IMR-90 (cell line): Measurements from ENCODE around the gene WDR70. TPM values are rescaled to one million over a fixed set of nuclear protein-coding genes. Genes with fewer than 3 reads are reported as not detected.
A peak's percentile ranks its signal among the peaks of the same experiment; 100 is the strongest.

ENCODE experiments used
- ATAC-seq: fragments of 200-7000 bp; cut with Tn5 transposase; 2 replicates; pipeline ENCODE4 v1.9.1; 2020; ENCODE audit warnings: low read depth, mild to moderate bottlenecking, moderate library complexity
- BruUV-seq: library from RNA; stranded (reverse); fragments of 400-500 nt; replicated peaks from 2 replicates; lab custom pipeline; 2021; lab: Mats Ljungman, UMichigan
- CTCF ChIA-PET: fragments of 300-600 bp; formaldehyde crosslinking; extraction: SDS; loops from one replicate; lab custom pipeline; 2021; ENCODE audit warnings: antibody characterized with exemption; lab: Yijun Ruan, JAX
- POLR2A ChIA-PET: fragments of 300-600 bp; sonication (Branson Sonifier 250); formaldehyde crosslinking; loops from one replicate; lab custom pipeline; 2022; ENCODE audit warnings: antibody characterized with exemption; ENCODE audit not compliant: unreplicated experiment; lab: Charles Lee
- DNase-seq: peaks from one replicate; pipeline ENCODE4 v3.0.0; 2013
- H2AFZ ChIP-seq: replicated peaks from 2 replicates; pipeline ENCODE3; 2013; ENCODE audit warnings: low read length, mild to moderate bottlenecking; ENCODE audit not compliant: poor library complexity
- H2AK5ac ChIP-seq: 2 replicates; pipeline ENCODE4 v1.6.1; 2013; ENCODE audit warnings: low read depth, low read length, inconsistent platforms
- H2AK9ac ChIP-seq: replicated peaks from 2 replicates; pipeline ENCODE3; 2013; ENCODE audit warnings: mild to moderate bottlenecking, low read depth, low read length, moderate library complexity; ENCODE audit not compliant: poor library complexity
- H2BK120ac ChIP-seq: 2 replicates; pipeline ENCODE4 v1.6.1; 2013; ENCODE audit warnings: low read depth, low read length, inconsistent platforms
- H2BK15ac ChIP-seq: 3 replicates; pipeline ENCODE4 v1.6.1; 2013; ENCODE audit warnings: low read depth, low read length, inconsistent platforms
- H2BK20ac ChIP-seq: 2 replicates; pipeline ENCODE4 v1.6.1; 2013; ENCODE audit warnings: low read depth, mild to moderate bottlenecking, inconsistent platforms, low read length, moderate library complexity
- H2BK5ac ChIP-seq: 2 replicates; pipeline ENCODE4 v1.6.1; 2013; ENCODE audit warnings: mild to moderate bottlenecking, low read depth, low read length, inconsistent platforms; ENCODE audit not compliant: poor library complexity, severe bottlenecking
- H3K14ac ChIP-seq: replicated peaks from 2 replicates; pipeline ENCODE4 v1.6.1; 2013; ENCODE audit warnings: low read depth, low read length, inconsistent platforms
- H3K18ac ChIP-seq: 2 replicates; pipeline ENCODE4 v1.6.1; 2013; ENCODE audit warnings: low read depth, low read length, control low read depth
- H3K23ac ChIP-seq: 2 replicates; pipeline ENCODE4 v1.6.1; 2013; ENCODE audit warnings: low read depth, low read length, inconsistent platforms
- H3K27ac ChIP-seq: 2 replicates; pipeline ENCODE4 v1.5.1; 2013; ENCODE audit warnings: mild to moderate bottlenecking, control low read depth, low read length; ENCODE audit not compliant: insufficient read depth
- H3K27me3 ChIP-seq: 2 replicates; pipeline ENCODE4 v1.6.1; 2013; ENCODE audit warnings: low read length; ENCODE audit not compliant: control insufficient read depth, insufficient read depth
- H3K36me3 ChIP-seq: 2 replicates; pipeline ENCODE4 v1.6.1; 2013; ENCODE audit warnings: low read length, mixed read lengths; ENCODE audit not compliant: control insufficient read depth, insufficient read depth
- H3K4ac ChIP-seq: 2 replicates; pipeline ENCODE4 v1.6.1; 2013; ENCODE audit warnings: low read depth, low read length, inconsistent platforms
- H3K4me1 ChIP-seq: 2 replicates; pipeline ENCODE4 v1.6.1; 2013; ENCODE audit warnings: low read length, mixed read lengths; ENCODE audit not compliant: control insufficient read depth, insufficient read depth
- H3K4me2 ChIP-seq: 2 replicates; pipeline ENCODE4 v1.6.1; 2013; ENCODE audit warnings: low read depth, mild to moderate bottlenecking, control low read depth, low read length, moderate library complexity
- H3K4me3 ChIP-seq: 2 replicates; pipeline ENCODE4 v1.5.1; 2013; ENCODE audit warnings: low read depth, mild to moderate bottlenecking, control low read depth, low read length, moderate library complexity; ENCODE audit not compliant: insufficient read depth
- H3K56ac ChIP-seq: 2 replicates; pipeline ENCODE4 v1.6.1; 2013; ENCODE audit warnings: low read length, inconsistent platforms; ENCODE audit not compliant: insufficient read depth; ENCODE audit errors: extremely low read depth
- H3K79me1 ChIP-seq, 2 experiments: 2 replicates each; pipeline ENCODE4 v1.6.1; 2013; ENCODE audit warnings: low read length in 2 of 2, inconsistent platforms in 1 of 2, low read depth in 1 of 2
- H3K9ac ChIP-seq: 2 replicates; pipeline ENCODE4 v1.6.1; 2013; ENCODE audit warnings: low read depth, low read length, control low read depth
- H3K9me1 ChIP-seq: 2 replicates; pipeline ENCODE4 v1.6.1; 2013; ENCODE audit warnings: low read length, inconsistent platforms; ENCODE audit not compliant: insufficient read depth
- H3K9me3 ChIP-seq: 2 replicates; pipeline ENCODE4 v1.6.1; 2013; ENCODE audit warnings: low read length; ENCODE audit not compliant: control insufficient read depth, insufficient read depth
- H4K20me1 ChIP-seq: 2 replicates; pipeline ENCODE4 v1.6.1; 2013; ENCODE audit warnings: low read length, inconsistent platforms; ENCODE audit not compliant: insufficient read depth
- H4K5ac ChIP-seq: 2 replicates; pipeline ENCODE4 v1.6.1; 2013; ENCODE audit warnings: mild to moderate bottlenecking, low read depth, low read length, control low read depth
- H4K8ac ChIP-seq, 2 experiments: 2 replicates each; pipeline ENCODE4 v1.6.1; 2013; ENCODE audit warnings: low read depth in 2 of 2, low read length in 2 of 2, control low read depth in 1 of 2, inconsistent platforms in 1 of 2
- H4K91ac ChIP-seq: 2 replicates; pipeline ENCODE4 v1.6.1; 2013; ENCODE audit warnings: low read depth, low read length, inconsistent platforms; ENCODE audit not compliant: insufficient read depth
- BHLHE40 ChIP-seq: fragments of 150-350 bp; IDR thresholded peaks from 2 replicates; pipeline ENCODE4 v1.6.1; 2016; ENCODE audit warnings: mild to moderate bottlenecking, low read depth, low read length
- USF2 ChIP-seq: fragments of 150-350 bp; IDR thresholded peaks from 2 replicates; pipeline ENCODE4 v1.6.1; 2017; ENCODE audit warnings: mild to moderate bottlenecking, antibody characterized with exemption, low read length, low read depth
- WGBS, 2 experiments: methylation state at CpG; one replicate each; pipeline versions ENCODE4 v1.1.5 to v1.1.7; 2013; ENCODE audit warnings: missing lambda C conversion rate in 2 of 2; ENCODE audit not compliant: insufficient read length in 1 of 2; ENCODE audit errors: extremely low coverage in 2 of 2; 5-methylcytosine and 5-hydroxymethylcytosine counted together
- dilution Hi-C: fragments of 300-500 bp; cut with HindIII; formaldehyde crosslinking; loops from one replicate; pipeline ENCODE4 v1.14.3; 2018; ENCODE audit warnings: low sequenced_read_pairs; ENCODE audit not compliant: unreplicated experiment
- in situ Hi-C: fragments of 300-500 bp; cut with MboI; formaldehyde crosslinking; loops from 3 replicates; pipeline ENCODE4 v1.14.3; 2019; ENCODE audit warnings: low sequenced_read_pairs, inconsistent platforms, mixed read lengths
- intact Hi-C: fragments of 100-400 bp; cut with micrococcal nuclease; formaldehyde crosslinking; loops from 2 replicates; pipeline ENCODE4 v1.10.0; 2022
- polyA plus RNA-seq, 3 experiments: library from polyadenylated mRNA; depleted of rRNA; stranded (reverse); fragments of >200 nt; gene quantifications; 2 replicates each; pipeline ENCODE4 v1.2.3, GENCODE V29; 2012; ENCODE audit warnings: low replicate concordance in 1 of 3
- total RNA-seq: library from RNA; depleted of rRNA; stranded (reverse); fragments of >200 nt; gene quantifications from 2 replicates; pipeline ENCODE4 v1.2.3, GENCODE V29; 2012

The WDR70 gene
- total and polyA plus RNA-seq, 2 of the 4 experiments (the other 2 are of a cell fraction) = 16.7 to 29.9 TPM

GRCh38 chr5:37615184-37615583, 236.1 kb downstream of the WDR70 start:
- Histone ChIP-seq H2BK20ac (peak overlapping the region; percentile 77; the same call in 1 of the 2 replicates), H2AK9ac (no peak overlapping the region), H2AFZ (no peak overlapping the region), H2BK5ac (peak overlapping the region; percentile 75), H3K9me3 (no peaks in the 10 kb centered on the region), H4K91ac (no peak overlapping the region), H3K56ac (no peak overlapping the region), H2AK5ac (no peak overlapping the region; the same call in 1 of the 2 replicates), H3K27ac (no peak overlapping the region), H3K4me1 (no peaks in the 10 kb centered on the region), H3K27me3 (no peaks in the 10 kb centered on the region), H3K79me1 (peaks cover 0 to 6% of the 10 kb centered on the region in 2 experiments; a peak in 2 of 4 replicates), H4K5ac (no peak overlapping the region), H3K4me3 (no peak overlapping the region), H4K8ac (peak overlapping the region in 1 of 2 experiments; percentile 73; a peak in 1 of 4 replicates), H2BK120ac (peak overlapping the region; percentile 56; the same call in 1 of the 2 replicates), H3K4me2 (peak overlapping the region; percentile 46; the same call in 1 of the 2 replicates), H3K4ac (no peak overlapping the region), H3K9ac (no peak overlapping the region), H3K14ac (no peak overlapping the region), H2BK15ac (peak overlapping the region; percentile 95; the same call in 2 of the 3 replicates), H3K23ac (no peak overlapping the region), H4K20me1 (no peaks in the 10 kb centered on the region), H3K36me3 (no peaks in the 10 kb centered on the region), H3K9me1 (no peaks in the 10 kb centered on the region), H3K18ac (peak overlapping the region; percentile 82; the same call in 1 of the 2 replicates)
- ATAC-seq (peak; percentile 56), DNase-seq (peak; percentile 86)
- dilution Hi-C loops = no loop called here
- POLR2A ChIA-PET = no interaction called here
- WGBS, 2 experiments = no CpG with 5 or more reads among the region's 4 CpGs
- CTCF ChIA-PET = no interaction called here
- in situ Hi-C loops = no loop called here
- TF ChIP-seq USF2 (no peak), BHLHE40 (peak; percentile 51; the same call in 1 of the 2 replicates)
- intact Hi-C loops = loop anchor here (10.0 kb wide), 1 partner anchor 220 kb away; no protein-coding TSS in a partner anchor
- BruUV-seq = no TSS peak
